GM21360 (cell line): Measurements from ENCODE around the gene NKD1.

Experiments used
- ATAC-seq: cut with Tn5 transposase; IDR thresholded peaks from one replicate; pipeline ENCODE4 v1.9.1; 2021; ENCODE audit warnings: mild to moderate bottlenecking, moderate library complexity; ENCODE audit not compliant: unreplicated experiment

NKD1 gene

GRCh38 chr16:50625374-50625773, 77.2 kb downstream of the NKD1 start:
- no peak for ATAC-seq

DNA sequence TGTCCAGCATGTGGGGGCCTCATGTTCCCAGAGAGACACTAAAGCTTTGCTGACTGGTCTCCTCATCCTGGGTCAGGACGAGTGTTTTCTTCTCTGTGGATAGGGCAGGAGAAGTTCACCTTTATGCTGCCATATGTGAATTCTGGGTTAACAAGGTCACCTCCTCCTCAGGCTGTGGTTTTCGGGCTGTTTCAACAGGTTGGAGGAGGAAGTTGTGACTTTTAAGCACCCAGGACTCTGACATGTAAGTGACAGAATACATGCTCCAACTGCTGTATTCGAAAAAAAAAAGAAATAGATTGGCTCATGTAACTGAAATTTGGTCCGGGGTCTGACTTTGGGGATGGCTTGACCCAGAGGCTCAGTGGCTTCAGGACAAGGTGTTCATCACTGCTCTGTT, 78.7 kb downstream of the NKD1 start:
- ATAC-seq, result no peak

GRCh38 chr16:50627419-50627818, 79.2 kb downstream of the NKD1 start:
- ATAC-seq, result no peak

DNA sequence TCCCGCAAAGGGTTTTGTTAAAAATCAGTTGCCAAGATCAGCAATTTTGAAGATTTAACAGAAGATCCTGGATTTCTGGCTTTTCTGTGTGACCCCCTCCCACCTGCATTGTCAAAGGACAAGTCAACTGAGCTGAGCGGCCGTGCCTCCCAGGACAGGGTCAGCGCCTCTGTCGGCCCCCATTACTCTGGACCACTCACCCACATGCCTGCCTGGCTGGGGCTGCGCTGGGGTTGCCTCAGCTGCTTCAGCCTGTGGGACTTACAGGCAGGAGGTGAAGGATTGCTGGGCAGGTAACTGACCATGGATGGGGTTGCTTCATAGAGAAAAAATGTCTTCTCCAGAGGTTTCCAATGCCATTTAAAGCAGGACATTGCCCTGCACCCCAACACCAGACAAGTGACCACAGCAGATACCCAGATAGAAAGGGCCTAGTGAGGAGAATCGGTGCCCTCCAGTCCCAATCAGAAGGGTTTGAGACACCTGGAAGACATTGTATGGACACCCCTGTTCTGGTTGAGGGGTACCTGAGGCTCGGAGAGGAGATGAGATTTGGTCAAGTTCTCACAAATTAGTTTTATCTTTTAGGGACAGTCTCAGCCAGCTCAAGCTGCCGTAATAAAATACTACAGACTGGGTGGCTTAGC, 80.1 kb downstream of the NKD1 start:
- ATAC-seq, result no peak

DNA sequence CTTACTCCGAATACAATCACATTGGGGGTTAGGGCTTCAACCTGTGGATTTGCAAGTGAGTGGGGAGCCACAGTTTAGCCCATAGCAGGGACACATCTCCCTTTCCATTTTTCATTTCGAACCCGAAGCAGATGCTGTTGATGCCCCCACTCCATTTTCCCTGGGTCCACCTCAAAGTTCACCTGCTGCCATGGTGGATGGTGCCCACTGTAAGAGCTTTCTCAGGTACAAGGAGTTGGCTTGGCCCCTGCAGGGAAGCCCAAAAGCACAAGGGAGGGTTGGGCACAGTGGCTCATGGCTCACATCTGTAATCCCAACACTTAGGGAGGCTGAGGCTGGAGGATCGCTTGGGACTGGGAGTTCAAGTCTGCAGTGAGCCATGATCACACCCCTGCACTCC, 81.1 kb downstream of the NKD1 start:
- no peak for ATAC-seq

GRCh38 chr16:50630394-50631020, 82.3 kb downstream of the NKD1 start:
- no peak for ATAC-seq

- no peak for ATAC-seq
These were observed 83.2 kb downstream of the NKD1 start for GRCh38 chr16:50631249-50631984.

GRCh38 chr16:50631985-50632576, 83.9 kb downstream of the NKD1 start:
- ATAC-seq, result no peak

DNA sequence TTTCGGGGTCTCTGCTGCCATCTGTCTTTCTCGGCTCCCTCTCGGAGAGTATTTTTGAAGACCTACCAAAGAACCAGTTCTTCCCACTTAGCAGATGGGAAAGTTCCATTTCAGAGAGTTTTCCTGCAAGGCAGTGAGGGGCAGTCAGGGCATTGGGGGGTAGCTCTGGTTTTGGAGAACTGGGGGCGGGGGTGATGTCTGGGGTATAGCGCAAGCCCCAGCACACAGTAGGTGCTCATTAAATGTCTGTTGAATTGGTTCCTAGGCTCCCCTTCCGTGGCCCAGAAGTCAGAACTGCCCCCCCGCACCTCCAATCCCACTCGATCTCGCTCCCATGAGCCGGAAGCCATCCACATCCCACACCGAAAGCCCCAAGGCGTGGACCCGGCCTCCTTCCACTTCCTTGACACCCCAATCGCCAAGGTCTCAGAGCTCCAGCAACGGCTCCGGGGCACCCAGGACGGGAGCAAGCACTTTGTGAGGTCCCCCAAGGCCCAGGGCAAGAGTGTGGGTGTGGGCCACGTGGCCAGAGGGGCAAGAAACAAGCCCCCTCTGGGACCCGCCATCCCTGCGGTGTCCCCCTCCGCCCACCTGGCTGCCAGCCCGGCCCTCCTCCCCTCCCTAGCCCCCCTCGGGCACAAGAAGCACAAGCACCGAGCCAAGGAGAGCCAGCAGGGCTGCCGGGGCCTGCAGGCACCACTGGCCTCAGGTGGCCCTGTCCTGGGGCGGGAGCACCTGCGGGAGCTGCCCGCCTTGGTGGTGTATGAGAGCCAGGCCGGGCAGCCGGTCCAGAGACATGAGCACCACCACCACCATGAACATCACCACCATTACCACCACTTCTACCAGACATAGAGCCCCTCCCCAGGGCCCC, 85.0 kb downstream of the NKD1 start:
- ATAC-seq, result no peak

GRCh38 chr16:50634090-50634489, 85.9 kb downstream of the NKD1 start:
- no peak for ATAC-seq

DNA sequence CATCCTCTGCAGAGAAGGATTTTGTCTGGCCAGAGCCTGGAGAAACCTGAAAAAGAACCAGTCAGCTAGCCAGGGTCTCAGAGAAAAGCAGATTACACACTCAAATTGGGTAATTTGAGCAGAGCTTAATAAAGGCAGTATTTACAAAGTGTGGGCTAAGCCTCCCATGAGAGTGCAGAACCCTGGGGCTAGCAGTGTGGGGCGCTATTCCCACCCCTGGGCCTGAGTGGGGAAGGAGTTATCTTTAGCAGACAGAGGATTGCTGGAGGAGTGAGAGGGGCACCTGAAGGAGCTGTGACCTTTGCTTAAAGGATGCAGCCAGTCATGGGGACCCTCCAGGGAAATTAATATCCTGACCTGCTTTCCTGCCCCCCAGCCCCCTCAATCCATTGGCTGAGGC, 86.8 kb downstream of the NKD1 start:
- no peak for ATAC-seq

DNA sequence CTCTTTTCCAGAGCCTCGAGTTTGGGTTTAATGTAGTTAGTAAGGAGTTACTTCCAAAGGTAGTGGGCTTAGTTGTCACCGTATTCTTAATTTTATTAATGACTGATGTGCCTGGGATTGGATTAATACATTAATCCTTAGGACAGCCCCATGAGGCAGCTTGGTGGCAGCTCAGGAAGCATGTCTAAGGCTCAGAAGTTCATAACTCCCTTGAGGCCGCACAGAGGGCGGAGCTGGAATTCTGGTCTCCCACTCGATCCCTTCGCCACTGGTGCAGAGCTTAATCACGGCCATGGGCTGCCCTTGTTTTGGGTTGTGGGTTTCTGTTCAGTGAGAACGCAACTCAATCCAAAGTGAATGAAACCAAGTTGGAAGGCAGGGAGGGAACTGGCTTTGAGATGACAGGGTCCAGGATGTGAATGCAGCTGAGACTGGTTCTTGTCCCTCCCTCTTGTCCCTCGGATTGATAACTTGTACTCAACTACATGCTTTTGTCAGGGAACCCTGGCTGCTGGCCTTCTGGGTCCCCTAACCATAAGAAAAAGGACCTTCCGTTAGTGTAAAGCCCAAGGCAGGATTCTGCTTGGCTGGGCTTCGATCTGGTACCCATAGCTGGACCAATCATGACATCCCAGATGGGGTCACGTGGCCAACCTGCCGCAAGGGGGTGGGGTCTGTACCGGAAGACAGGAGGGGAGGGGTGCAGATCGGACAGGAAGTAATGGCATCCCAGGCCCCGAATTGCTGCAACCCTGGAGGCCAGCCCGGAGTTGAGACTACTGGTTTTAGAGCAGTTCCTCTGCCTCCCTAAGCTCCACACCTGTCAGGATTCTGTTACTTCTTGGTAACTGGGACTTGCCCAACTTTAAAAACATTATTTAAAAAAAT, 87.6 kb downstream of the NKD1 start:
- ATAC-seq, result no peak

DNA sequence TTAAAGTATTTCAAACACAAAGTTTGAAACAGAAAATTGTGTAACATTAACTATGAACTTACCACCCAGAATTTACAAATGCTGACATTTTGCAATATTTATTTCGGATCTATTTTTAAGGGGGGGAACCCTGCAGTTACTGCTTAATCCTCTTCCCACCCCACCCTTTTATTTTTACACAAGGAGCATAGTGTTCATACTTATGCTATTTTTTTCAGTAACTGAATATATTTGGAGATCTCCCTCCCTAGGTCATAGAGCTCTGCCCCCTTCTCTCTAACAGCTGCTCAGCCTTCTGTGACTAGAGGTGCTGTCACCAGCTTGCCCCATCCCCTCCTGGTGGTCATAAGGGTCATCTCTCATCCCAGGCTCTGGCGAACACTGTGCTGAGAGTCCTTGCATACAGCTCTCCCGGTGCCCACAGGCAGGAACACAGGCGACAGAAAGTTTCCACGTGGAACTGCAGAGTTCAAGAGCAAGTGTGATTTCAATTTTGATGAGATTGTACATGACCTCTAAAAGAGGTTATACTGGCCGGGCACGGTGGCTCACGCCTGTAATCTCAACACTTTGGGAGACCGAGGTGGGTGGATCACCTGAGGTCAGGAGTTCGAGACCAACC, 88.7 kb downstream of the NKD1 start:
- no peak for ATAC-seq

- no peak for ATAC-seq
These were observed 89.8 kb downstream of the NKD1 start for GRCh38 chr16:50637716-50638602.

DNA sequence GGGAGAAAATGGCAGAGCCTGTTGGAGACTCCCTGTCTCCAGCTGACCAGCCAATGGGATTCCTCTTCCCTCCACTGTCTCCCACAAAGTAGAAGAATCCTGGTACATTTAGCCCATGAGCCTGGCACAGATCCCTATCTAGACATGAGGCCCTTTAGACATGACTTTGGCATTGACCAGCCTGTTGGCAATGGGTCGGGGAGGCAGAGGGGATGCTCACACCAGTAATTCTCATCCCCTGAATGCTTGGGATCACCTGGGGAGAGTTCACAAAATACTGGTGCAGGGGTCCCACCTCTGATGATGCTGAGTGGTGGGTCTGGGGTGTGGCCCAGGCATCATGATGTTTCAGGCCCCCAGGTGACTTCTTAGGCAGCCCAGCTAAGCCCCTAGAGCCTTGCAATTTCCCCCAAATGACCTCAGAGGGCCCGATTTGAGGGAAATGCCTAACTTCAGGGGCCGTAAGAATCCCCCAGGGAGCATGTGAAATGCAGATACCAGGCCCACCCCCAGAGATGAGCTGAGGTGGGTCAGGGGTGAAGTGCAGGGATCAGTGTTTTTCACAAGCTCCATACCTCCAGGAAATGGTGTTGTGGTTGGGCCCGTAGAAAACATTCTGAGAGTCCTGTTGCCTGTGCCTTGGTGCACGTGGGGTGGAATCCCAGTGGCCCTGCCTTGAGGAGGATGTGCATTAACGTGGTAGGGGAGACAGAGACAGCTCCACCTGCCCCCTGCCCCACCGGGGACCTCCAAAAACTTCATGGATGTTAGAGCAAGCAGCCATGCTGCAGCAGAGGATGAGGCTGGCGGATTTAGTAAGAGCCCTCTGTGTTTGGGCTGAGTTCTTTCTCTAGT, 90.8 kb downstream of the NKD1 start:
- no peak for ATAC-seq

DNA sequence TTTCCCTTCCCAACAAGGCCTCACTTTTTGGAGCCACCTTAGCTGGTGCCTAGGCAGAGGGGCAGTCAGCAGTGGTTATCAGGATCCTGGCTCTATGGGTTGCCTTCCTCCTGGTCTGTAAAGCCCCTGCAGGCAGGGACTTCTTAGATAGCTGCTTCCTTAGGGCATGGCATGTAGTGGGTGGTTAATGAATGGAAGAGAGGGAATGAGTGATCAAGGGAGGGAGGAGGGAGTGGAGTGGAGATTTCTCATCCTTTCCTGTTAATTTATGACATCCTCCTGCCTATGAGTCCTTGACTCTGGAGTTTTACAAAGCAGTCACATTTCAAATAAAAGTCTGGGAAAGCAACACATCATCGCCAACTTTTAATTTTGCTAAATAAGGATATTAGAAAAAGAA, 92.2 kb downstream of the NKD1 start:
- ATAC-seq, result no peak
